ENCODE data around the gene ZNF26.
A peak's percentile ranks its signal among the peaks of the same experiment; 100 is the strongest.
"Not testable (repeated sequence)": the region's sequence is repeated elsewhere in the genome, so short reads cannot be mapped to it uniquely, and the experiment has no call there.

ZNF26 gene

DNA sequence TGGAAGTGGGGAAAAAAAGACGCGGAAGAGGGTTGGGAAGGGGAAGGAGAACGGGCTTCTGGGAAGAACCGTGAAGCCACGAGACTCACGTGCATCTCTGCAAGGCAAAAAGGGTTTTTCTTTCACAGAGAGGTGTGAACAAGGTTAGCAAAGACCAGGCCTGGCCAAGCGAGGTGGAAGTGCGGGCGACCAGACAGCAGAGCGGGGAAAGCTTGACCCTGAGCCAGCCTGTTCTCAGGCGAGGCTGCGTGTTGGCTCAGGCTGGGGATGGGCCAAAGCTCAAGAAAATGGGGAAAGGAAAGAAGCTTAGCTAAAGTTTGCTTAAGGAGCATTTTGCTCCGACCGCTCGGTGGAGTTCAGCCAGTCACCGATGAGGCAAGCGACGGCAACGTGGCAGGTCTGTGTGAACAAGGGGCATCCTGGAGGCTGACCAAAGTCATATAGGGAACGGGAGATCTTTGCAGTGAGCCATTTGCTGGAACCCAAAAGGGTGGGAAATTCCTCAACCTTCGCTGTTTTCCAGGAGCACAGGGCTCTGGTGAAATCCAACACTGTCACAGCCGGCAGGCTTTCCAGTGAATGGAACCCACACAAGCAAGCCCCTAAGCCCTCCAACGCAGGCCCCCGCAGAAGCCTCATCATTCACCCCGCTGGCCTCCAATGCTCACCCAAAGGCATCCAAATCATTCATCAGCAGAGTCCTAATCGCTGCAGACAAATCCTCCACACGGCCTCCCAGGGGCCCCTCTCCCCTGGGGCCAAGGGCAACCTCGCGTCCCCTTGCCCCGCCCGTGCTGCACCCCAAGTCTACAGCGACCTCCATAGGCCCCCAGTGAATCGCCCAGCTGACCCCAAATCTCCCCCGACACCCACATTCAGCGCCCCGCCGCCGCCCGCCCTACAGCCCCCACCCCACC lies 30.8 kb upstream of the ZNF26 start:
- DNase-seq (ENCODE audit: low spot score) = peak; percentile 85

DNA sequence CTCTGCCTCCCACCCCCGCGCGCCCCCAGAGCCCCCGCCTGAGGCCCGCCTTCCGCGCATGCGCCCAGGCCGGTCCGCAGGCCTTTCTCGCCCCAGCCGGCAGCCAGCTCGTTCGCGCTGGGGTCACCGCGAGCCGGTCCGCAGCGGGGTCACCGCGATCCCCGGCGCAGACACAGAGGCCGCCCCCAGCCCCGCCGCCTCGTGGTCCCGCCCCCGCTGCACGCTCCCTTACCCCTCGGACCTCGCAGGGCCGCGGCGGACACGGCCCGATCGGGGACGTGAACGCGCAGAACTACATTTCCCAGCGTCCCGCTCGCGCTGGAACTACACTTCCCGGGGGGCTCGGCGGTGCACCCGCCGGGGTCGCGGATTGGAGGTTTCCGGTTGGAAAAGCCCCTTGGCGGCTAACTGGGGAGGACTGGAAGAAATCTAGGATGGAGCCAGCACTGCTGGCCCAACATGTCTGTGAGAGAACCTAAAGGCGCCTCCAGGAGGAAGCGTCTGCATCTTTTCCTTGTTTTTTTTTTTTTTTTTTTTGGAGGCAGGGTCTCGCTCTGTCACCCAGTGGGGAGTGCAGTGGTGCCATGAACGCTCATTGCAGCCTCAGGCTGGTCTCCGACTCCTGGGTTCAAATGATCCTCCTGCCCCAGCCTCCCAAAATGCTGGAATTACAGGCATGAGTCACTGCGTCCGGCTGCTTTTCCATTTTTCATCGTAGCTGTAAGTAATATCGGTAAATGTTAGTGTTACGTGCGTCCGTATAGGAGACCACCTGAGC lies 30.0 kb upstream of the ZNF26 start, which contains the start of gene ZNF605:
Gene ZNF605, minus strand, starts transcription at position 296 of the 778 bp plus-strand sequence. CDS start 10,671 bp downstream, outside the sequence.
- peak; percentile 93 for DNase-seq (ENCODE audit: low spot score)

GRCh38 chr12:132961790-132962189 lies 24.4 kb upstream of the ZNF26 start:
- DNase-seq (ENCODE audit: low spot score) = not testable (repeated sequence)

- not testable (repeated sequence) for DNase-seq (ENCODE audit: low spot score)
These were observed 22.2 kb upstream of the ZNF26 start for GRCh38 chr12:132963947-132964346.

GRCh38 chr12:132965796-132966195 lies 20.4 kb upstream of the ZNF26 start:
- no peak for DNase-seq (ENCODE audit: low spot score)

DNA sequence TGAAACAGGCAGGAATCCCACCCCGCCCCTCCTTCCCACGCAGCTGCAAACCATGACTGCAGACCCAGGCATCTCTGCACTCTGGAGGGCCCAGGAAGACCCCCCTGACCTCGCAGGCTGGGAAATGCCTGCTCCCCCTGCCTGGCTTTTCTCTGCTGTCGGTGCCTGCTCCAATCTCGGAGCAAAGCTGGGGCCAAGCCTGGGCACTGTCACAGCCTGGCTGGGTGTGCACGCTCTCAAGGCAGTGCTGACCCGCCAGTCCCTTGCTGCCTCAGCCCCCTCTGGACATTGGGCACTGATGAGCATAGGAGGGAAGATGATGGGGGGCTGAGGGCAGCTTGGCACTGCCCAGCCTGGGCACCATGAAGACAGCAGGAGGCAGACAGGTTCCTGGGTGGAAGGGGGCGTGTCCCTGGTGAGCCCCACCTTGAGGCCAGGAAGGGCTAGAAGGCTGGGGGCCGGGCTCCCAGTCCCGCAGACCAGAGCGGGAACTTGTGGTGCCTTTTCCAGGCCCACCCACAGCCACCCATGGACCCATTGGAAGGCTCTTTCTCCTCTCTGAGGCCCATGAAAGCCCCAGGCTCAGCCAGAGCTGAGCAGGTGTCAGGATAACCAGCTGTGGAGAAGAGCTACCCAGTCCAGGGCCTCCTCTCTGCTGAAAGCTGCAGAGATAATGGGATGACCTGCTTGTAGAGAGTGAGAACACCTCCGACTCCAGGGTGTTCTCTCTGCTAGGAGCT lies 19.3 kb upstream of the ZNF26 start:
- no peak for DNase-seq (ENCODE audit: low spot score)

- no peak for DNase-seq (ENCODE audit: low spot score)
These were observed 18.4 kb upstream of the ZNF26 start for GRCh38 chr12:132967736-132968135.

DNA sequence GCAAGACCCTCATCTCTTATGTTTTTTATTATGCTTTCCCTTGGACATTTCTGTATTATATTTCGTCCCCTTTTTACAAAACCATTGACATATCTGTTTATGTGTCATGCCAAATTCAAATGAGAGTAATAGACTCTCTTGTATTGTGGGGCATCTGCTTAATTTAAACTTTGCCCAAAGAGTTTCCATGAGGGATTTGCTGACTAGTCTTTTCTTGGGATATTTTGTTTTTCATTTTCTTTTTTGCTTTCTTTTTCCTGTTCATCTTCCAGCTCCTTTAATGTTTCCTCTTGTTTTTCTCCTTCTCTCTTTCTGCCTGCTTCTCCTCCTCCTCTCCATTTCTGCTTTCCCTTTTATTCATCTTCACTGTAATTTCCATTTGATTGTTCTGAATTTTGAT lies 13.8 kb upstream of the ZNF26 start:
- DNase-seq (ENCODE audit: low spot score) = no peak

DNA sequence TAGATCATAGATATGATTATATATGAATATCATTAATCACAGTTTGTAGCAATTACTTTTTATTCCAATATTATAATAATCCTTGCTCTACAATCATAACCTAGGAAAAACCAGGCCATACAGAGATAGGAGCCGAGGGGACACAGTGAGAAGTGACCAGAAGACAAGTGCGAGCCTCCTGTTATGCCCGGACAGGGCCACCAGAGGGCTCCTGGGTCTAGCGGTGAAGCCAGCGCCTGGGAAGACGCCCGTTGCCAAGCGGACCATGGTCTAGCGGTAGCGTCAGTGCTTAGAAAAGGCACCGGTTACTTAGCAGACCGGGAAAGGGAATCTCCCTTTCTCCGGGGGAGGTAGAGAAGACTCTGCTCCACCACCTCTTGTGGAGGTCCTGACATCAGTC lies 9.3 kb upstream of the ZNF26 start:
- DNase-seq (ENCODE audit: low spot score) = not testable (repeated sequence)

DNA sequence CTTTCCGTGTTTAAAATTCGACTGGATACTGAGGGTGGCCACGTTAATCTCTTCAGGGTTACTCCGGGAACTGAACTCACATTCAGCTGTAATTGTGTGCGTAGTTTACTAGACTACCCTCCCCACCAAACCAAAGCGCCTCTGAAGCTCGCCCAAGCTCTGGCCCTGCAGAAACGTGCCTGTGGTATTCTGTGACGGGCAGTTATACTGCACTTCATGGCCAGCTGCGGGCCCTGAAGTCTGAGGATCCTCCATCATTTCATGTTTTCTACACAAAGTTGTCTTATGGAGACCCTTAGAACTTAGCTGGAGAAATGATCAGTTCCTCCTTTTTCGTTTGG lies 688 bp downstream of the ZNF26 start:
- DNase-seq (ENCODE audit: low spot score) = no peak

- DNase-seq (ENCODE audit: low spot score) = no peak
These were observed 12.6 kb downstream of the ZNF26 start for GRCh38 chr12:132998741-132999140.

DNA sequence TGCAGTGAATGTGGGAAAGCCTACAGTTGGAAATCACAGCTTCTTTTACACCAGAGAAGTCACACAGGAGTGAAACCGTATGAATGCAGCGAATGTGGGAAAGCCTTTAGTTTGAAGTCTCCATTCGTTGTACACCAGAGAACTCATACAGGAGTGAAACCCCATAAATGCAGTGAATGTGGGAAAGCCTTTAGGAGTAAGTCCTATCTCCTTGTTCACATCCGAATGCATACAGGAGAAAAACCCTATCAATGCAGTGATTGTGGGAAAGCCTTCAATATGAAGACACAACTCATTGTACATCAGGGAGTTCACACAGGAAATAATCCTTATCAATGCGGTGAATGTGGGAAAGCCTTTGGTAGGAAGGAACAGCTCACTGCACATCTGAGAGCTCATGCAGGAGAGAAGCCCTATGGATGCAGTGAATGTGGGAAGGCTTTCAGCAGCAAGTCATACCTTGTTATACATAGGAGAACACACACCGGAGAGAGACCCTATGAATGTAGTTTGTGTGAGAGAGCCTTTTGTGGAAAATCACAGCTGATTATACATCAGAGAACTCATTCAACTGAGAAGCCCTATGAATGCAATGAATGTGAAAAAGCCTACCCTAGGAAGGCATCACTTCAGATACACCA lies 24.6 kb downstream of the ZNF26 start:
- DNase-seq (ENCODE audit: low spot score) = no peak

GRCh38 chr12:133023566-133023965 lies 37.4 kb downstream of the ZNF26 start:
- DNase-seq (ENCODE audit: low spot score) = no peak

DNA sequence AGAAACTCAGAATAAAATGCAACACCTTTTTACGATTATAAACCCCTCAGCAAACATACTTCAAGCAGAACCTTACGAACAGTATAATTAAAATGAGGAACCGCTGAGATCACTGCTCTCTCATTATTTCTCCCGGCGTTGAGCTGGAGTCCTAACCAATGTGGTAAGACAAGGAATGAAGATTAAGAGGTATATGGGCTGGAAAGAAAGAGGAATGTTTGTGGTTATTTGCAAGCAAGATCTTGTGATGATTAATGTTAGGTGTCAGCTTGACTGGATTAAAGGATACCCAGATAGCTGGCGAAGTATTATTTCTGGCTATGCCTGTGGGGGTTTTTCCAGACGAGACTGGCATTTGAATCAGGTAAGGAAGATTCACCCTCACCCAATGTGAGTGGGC lies 40.8 kb downstream of the ZNF26 start:
- DNase-seq (ENCODE audit: low spot score) = no peak

- peak; percentile 93 for DNase-seq (ENCODE audit: low spot score)
These were observed 51.2 kb downstream of the ZNF26 start, which contains the start of gene ZNF84 for GRCh38 chr12:133037207-133038005. Gene ZNF84 (plus strand): TSS chr12:133037509. CDS start chr12:133041468, 3,959 bp downstream.

GRCh38 chr12:133038118-133038709 lies 52.0 kb downstream of the ZNF26 start:
- no peak for DNase-seq (ENCODE audit: low spot score)

DNA sequence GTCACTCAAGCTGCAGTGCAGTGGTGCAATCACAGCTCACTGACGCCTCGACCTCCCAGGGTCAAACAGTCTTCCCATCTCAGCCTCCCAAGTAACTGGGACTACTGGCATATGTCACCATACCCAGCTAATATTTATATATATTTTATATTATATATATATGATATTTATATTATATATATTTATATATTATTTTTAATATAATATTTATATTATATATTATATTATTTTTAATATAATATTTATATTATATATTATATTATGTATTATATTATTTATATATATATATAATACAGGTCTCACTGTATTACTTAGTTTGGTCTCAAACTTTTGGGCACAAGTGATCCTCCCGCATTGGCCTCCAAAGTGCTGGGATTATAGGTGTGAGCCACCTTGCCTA lies 60.5 kb downstream of the ZNF26 start:
- no peak for DNase-seq (ENCODE audit: low spot score)

- DNase-seq (ENCODE audit: low spot score) = no peak
These were observed 71.3 kb downstream of the ZNF26 start for GRCh38 chr12:133057446-133057845.

DNA sequence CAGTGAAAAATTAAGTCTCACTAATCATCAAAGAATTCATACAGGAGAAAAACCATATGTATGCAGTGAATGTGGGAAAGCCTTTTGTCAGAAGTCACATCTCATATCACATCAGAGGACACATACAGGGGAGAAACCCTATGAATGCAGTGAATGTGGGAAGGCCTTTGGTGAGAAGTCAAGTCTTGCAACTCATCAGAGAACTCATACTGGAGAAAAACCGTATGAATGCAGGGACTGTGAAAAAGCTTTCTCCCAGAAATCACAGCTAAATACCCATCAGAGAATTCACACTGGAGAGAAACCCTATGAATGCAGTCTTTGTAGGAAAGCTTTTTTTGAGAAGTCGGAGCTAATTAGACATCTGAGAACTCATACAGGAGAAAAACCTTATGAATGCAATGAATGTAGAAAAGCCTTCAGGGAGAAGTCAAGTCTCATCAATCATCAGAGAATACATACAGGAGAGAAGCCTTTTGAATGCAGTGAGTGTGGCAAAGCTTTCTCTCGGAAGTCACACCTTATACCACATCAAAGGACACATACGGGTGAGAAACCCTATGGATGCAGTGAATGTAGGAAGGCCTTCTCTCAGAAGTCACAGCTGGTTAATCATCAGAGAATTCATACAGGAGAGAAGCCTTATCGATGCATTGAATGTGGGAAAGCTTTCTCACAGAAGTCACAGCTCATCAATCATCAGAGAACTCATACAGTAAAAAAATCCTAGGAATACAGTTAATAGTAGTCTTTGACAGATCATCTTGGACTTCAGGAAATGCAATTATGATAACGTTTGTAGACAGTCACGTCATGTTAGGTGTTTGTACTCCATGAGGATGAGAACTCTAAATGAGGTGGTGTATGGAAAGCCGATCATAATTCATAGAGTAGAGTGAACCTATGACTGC lies 72.3 kb downstream of the ZNF26 start:
- no peak for DNase-seq (ENCODE audit: low spot score)

Measured in germinal center (tissue), 1 donor.